GM19438 (cell line): ENCODE results near the gene GFER.

Source experiments
- ATAC-seq: cut with Tn5 transposase; IDR thresholded peaks from one replicate; pipeline ENCODE4 v1.9.1; 2021; ENCODE audit warnings: low read depth; ENCODE audit not compliant: unreplicated experiment

The GFER gene

GRCh38 chr16:1990101-1990350 is 6.0 kb downstream of the GFER start:
- ATAC-seq, result no peak

- ATAC-seq, result no peak
Measured at GRCh38 chr16:1990351-1991134, 6.5 kb downstream of the GFER start.

GRCh38 chr16:1991135-1991551 is 7.2 kb downstream of the GFER start:
- ATAC-seq, result no peak

- no peak for ATAC-seq
Measured at GRCh38 chr16:1991588-1991947, 7.6 kb downstream of the GFER start.

- ATAC-seq, result no peak
Measured at GRCh38 chr16:1991948-1992703, 8.1 kb downstream of the GFER start.

- ATAC-seq, result no peak
Measured at GRCh38 chr16:1992704-1993317, 8.8 kb downstream of the GFER start.

- ATAC-seq, result no peak
Measured at GRCh38 chr16:1993731-1994131, 9.7 kb downstream of the GFER start.

- no peak for ATAC-seq
Measured at GRCh38 chr16:1997494-1998359, 13.7 kb downstream of the GFER start.

- ATAC-seq, result no peak
Measured at GRCh38 chr16:1998360-1998835, 14.4 kb downstream of the GFER start.

- no peak for ATAC-seq
Measured at GRCh38 chr16:1998852-1999801, 15.1 kb downstream of the GFER start.

GRCh38 chr16:1999866-2000514 is 16.0 kb downstream of the GFER start:
- no peak for ATAC-seq

- ATAC-seq, result no peak
Measured at GRCh38 chr16:2001035-2001434, 17.0 kb downstream of the GFER start.

GRCh38 chr16:2001456-2002355 is 17.7 kb downstream of the GFER start:
- ATAC-seq, result no peak

GRCh38 chr16:2002406-2003230 is 18.6 kb downstream of the GFER start:
- ATAC-seq, result no peak

- no peak for ATAC-seq
Measured at GRCh38 chr16:2003231-2003826, 19.3 kb downstream of the GFER start.

- ATAC-seq, result no peak
Measured at GRCh38 chr16:2003827-2004641, 20.0 kb downstream of the GFER start.
